ENCODE results near the gene LCN15.

- TF ChIP-seq CTCF (tag by site-specific recombination; IDR thresholded peaks at IDR 0.05) (no peak), ZNF350 (tag by site-specific recombination; IDR thresholded peaks at IDR 0.05) (no peak), ZBTB26 (tag by site-specific recombination; optimal IDR thresholded peaks at IDR 0.05) (no peak), KLF8 (tag by site-specific recombination; IDR thresholded peaks at IDR 0.05) (no peak), YY1 (tag by site-specific recombination; IDR thresholded peaks at IDR 0.05) (no peak), ZNF518A (tag by site-specific recombination; conservative IDR thresholded peaks at IDR 0.05; ENCODE audit: low read depth) (no peak), ZBTB21 (tag by site-specific recombination; IDR thresholded peaks at IDR 0.05) (no peak), ZBTB48 (tag by site-specific recombination; IDR thresholded peaks at IDR 0.05) (no peak)
Observed at GRCh38 chr9:136750526-136750925, 13.8 kb downstream of the LCN15 start.

All from HEK293 (cell line).